ENCODE measurements around the gene CYP2B6.
"Not testable (repeated sequence)": the region's sequence is repeated elsewhere in the genome, so short reads cannot be mapped to it uniquely, and the experiment has no call there.

Gene CYP2B6

DNA sequence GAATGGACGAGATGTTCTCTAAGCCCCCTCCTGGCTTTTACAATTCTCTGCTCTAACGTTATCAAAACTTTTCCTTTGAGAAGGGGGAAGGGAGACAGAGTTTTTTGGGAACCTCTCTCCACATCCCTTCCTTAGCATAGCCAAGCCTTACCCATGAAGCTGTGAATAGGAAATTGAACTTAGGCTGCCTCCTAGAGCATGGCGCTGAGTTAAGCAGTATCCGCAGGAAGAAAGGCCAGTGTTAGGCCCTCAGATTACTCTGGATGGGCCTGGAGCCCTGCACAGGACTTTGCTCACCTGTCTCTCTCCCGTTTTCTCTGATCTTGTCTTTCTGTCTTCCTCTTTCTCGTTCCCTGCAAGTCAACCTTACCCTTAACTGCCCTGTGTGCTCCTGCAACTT lies 39.6 kb downstream of the CYP2B6 start:
- DNase-seq (ENCODE audit: low read depth in 2 of 3, low spot score in 2 of 3): no peak

DNA sequence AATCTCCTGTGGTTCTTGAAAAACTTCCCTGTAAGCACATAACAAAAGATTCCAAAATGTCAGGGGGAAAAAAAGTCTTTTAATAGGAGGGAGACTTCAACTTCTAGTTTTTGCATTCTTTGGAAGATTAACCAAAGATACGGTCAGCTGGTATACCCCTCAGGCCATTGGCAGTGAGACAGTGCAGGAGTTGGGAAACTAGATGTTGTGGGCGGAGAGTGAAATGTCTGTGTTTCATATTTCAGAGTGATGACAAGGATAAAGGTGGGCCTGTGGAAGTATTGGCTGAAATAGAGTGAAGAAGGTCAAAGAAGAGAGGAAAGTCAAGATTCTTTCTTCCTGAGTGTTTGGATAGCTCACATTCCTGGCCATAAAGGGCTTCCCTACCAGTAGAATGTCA lies 40.8 kb downstream of the CYP2B6 start:
- no peak for DNase-seq (ENCODE audit: low read depth in 2 of 3, low spot score in 2 of 3)

GRCh38 chr19:41033324-41033723 lies 42.2 kb downstream of the CYP2B6 start:
- DNase-seq (ENCODE audit: low read depth in 2 of 3, low spot score in 2 of 3): not testable (repeated sequence)

- no peak for DNase-seq (ENCODE audit: low read depth in 2 of 3, low spot score in 2 of 3)
Observed at GRCh38 chr19:41039806-41040205, 48.7 kb downstream of the CYP2B6 start.

DNA sequence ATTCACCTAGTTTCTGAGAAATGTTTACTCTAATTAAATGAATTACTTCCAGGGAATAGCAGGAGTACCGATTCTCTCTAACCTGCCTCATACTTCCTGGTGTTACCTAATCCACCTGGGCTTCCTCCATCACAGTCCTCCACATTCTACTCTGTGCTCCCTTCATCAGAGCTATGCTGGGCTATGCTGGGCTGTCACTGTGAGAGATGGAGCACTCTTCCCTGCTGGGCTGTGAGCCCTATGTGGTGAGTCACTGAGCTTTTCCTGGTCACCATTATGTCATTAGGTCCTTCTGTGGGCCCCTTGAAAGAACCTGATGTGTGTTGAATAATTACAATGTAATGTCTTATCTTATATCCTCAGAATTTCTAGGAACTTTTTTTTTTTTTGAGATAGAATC lies 54.0 kb downstream of the CYP2B6 start:
- DNase-seq (ENCODE audit: low read depth in 2 of 3, low spot score in 2 of 3): not testable (repeated sequence)

DNA sequence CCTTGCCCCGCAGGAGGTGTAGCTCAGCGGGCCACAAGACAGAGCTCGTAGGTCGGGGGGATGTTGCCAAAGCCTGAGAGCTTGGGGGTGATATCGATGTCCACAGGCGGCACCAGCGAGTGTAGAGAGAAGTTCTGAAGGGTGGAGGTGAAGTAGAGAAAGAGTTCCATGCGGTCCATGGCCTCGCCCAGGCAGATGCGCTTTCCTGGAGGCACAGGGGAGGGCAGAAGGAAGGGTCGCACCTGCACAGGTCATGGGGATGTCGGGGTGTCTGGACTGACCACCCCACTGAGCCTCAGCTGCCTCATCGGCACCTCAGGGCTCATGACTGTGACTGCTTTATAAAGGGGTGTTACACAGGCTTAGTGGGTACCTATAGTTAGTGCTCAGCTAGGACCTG lies 59.3 kb downstream of the CYP2B6 start:
- DNase-seq (ENCODE audit: low read depth in 2 of 3, low spot score in 2 of 3): no peak

DNA sequence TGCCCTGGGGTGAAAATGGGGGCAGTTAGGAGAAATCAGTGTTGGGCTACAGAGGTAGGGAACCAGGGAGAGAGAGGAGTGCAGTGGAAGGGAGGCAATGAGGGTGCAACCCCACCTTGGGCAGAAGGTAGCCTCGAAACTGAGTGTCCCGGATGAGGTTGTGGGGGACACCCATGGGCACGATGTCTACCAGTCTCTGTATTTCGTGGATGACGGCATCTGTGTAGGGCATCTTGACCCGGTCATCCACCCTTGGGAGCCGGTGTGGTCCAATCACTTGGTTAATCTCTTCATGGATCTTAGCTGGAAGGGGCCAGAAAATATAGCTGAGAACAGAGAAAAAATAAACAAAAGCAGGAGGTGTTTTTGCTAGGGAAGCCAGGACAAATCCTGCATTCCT lies 61.1 kb downstream of the CYP2B6 start:
- not testable (repeated sequence) for DNase-seq (ENCODE audit: low read depth in 2 of 3, low spot score in 2 of 3)

GRCh38 chr19:41053331-41053730 lies 62.2 kb downstream of the CYP2B6 start:
- DNase-seq (ENCODE audit: low read depth in 2 of 3, low spot score in 2 of 3): not testable (repeated sequence)

GRCh38 chr19:41064974-41065569 lies 74.0 kb downstream of the CYP2B6 start:
- DNase-seq (ENCODE audit: low read depth in 2 of 3, low spot score in 2 of 3): no peak

Measured in activated CD8-positive, alpha-beta memory T cell treated with anti-CD3 and anti-CD28 coated beads for 48 hours (primary cell).